Measurements from ENCODE around the gene PIEZO1. TPM values are rescaled to one million over a fixed set of nuclear protein-coding genes. Genes with fewer than 3 reads are reported as not detected.

Gene PIEZO1
- total and polyA plus RNA-seq, 10 of the 15 experiments (the other 5 are each of a cell fraction or from before 2014, with no cell fraction given), result 1.3 to 169 (median 33.4) TPM

- TF ChIP-seq NKRF (conservative IDR thresholded peaks at IDR 0.05) (peak; percentile 6; the same call in 1 of the 2 replicates), IKZF2 (IDR thresholded peaks at IDR 0.05) (peak in 1 of 2 experiments; percentile 28; a peak in 2 of 4 replicates), EGR1 (IDR thresholded peaks at IDR 0.05; ENCODE audit: borderline replicate concordance in 1 of 2, low read depth in 2 of 2, low read length in 2 of 2) (no peak), SKIL (IDR thresholded peaks at IDR 0.05; ENCODE audit: low read depth, poor library complexity, severe bottlenecking) (no peak), TCF12 (IDR thresholded peaks at IDR 0.05; ENCODE audit: low read depth, low read length) (no peak), ZSCAN29 (IDR thresholded peaks at IDR 0.05) (no peak), EZH2 (IDR thresholded peaks at IDR 0.05; ENCODE audit: borderline replicate concordance, control insufficient read depth, low read depth, low read length) (no peak), ZBTB4 (CRISPR knock-in tag; IDR thresholded peaks at IDR 0.05) (no peak), CHD2 (IDR thresholded peaks at IDR 0.05; ENCODE audit: borderline replicate concordance, low read depth, low read length) (no peak), SMC3 (IDR thresholded peaks at IDR 0.05; ENCODE audit: borderline replicate concordance, low read length) (no peak), BMI1 (IDR thresholded peaks at IDR 0.05; ENCODE audit: borderline replicate concordance) (no peak), SMARCA5 (IDR thresholded peaks at IDR 0.05) (0 out of 2 replicates have a peak, but pooled peaks have one; percentile 2), MYB (IDR thresholded peaks at IDR 0.05; ENCODE audit: borderline replicate concordance, low read depth, low read length) (no peak), POLR2AphosphoS5 (IDR thresholded peaks at IDR 0.05; ENCODE audit: low read length) (no peak; the same call in 1 of the 2 replicates), SREBF1 (IDR thresholded peaks at IDR 0.05; ENCODE audit: low read length) (no peak), SRF (IDR thresholded peaks at IDR 0.05; ENCODE audit: low read depth in 2 of 2, low read length in 2 of 2) (no peak), FOS (IDR thresholded peaks at IDR 0.05; ENCODE audit: borderline replicate concordance, extremely low read depth, insufficient read length) (no peak), HDGF (IDR thresholded peaks at IDR 0.05) (no peak), CBFB (IDR thresholded peaks at IDR 0.05; ENCODE audit: low read depth) (no peak), TCF7 (IDR thresholded peaks at IDR 0.05; ENCODE audit: borderline replicate concordance) (no peak), CHD4 (IDR thresholded peaks at IDR 0.05) (no peak), MEF2A (IDR thresholded peaks at IDR 0.05; ENCODE audit: insufficient read depth, low read depth, low read length) (no peak), STAT1 (conservative IDR thresholded peaks at IDR 0.05) (no peak), NFYA (IDR thresholded peaks at IDR 0.05; ENCODE audit: borderline replicate concordance, low read depth, low read length) (no peak)
Observed at GRCh38 chr16:88781140-88782077, 3.6 kb downstream of the PIEZO1 start (continued).

Measured in GM12878 (cell line).